Activated naive CD4-positive, alpha-beta T cell treated with anti-CD3 and anti-CD28 coated beads, Interleukin-2, amount 50 U/mL, for 24 hours (primary cell): Measurements from ENCODE around the gene ZDHHC4.
"Not testable (repeated sequence)": the region's sequence is repeated elsewhere in the genome, so short reads cannot be mapped to it uniquely, and the experiment has no call there.

Experiments
- H3K27ac Mint-ChIP-seq: one replicate; pipeline ENCODE4 v1.8.0; 2021; ENCODE audit warnings: mild to moderate bottlenecking, mixed read lengths
- H3K27me3 Mint-ChIP-seq: one replicate; pipeline ENCODE4 v1.8.0; 2021; ENCODE audit warnings: mixed read lengths
- H3K36me3 Mint-ChIP-seq: one replicate; pipeline ENCODE4 v1.8.0; 2021; ENCODE audit warnings: mixed read lengths
- H3K4me1 Mint-ChIP-seq: one replicate; pipeline ENCODE4 v1.8.0; 2021; ENCODE audit warnings: mixed read lengths
- H3K4me3 Mint-ChIP-seq: one replicate; pipeline ENCODE4 v1.8.0; 2021; ENCODE audit warnings: mild to moderate bottlenecking, mixed read lengths
- H3K9me3 Mint-ChIP-seq: one replicate; pipeline ENCODE4 v1.8.0; 2021; ENCODE audit warnings: mixed read lengths

ZDHHC4 gene

GRCh38 chr7:6578114-6579084, 1.1 kb downstream of the ZDHHC4 start:
- peak overlapping the region; percentile 90 for H3K4me3 Mint-ChIP-seq
- no peaks in the 10 kb centered on the region for H3K27me3 Mint-ChIP-seq
- H3K36me3 Mint-ChIP-seq: peaks cover 3% of the 10 kb centered on the region
- no peaks in the 10 kb centered on the region for H3K9me3 Mint-ChIP-seq
- H3K4me1 Mint-ChIP-seq: peaks cover 15% of the 10 kb centered on the region
- H3K27ac Mint-ChIP-seq: peak overlapping the region; percentile 93

DNA sequence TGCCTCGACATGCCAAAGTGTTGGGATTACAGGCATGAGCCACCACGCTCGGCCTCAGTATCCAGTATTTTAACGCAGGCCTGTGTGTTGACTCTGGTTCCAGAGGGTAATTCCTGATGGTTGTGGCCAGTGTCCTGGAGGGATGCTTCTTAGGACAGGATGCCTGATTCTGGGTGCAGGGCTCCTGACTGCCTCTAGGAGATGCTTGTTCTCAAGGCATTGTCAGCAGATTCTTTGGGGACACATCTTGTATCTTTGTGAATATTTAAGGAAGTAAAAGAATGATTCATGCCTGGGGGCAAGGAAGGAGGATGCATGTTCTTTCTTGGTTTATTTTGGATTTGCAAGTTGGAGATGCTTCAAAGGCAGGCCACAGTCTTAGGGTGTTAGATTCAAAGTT, 2.2 kb downstream of the ZDHHC4 start:
- Mint-ChIP-seq H3K4me3 (peak overlapping the region; percentile 90), H3K4me1 (peaks cover 15% of the 10 kb centered on the region), H3K27ac (peak overlapping the region; percentile 43), H3K27me3 (no peaks in the 10 kb centered on the region), H3K9me3 (no peaks in the 10 kb centered on the region), H3K36me3 (peaks cover 3% of the 10 kb centered on the region)

- H3K4me3 Mint-ChIP-seq, H3K27ac Mint-ChIP-seq, H3K9me3 Mint-ChIP-seq, H3K27me3 Mint-ChIP-seq: not testable (repeated sequence)
- Mint-ChIP-seq H3K4me1 (peaks cover 16% of the 10 kb centered on the region), H3K36me3 (peaks cover 10% of the 10 kb centered on the region)
Measured at GRCh38 chr7:6585746-6586432, 8.6 kb downstream of the ZDHHC4 start.

- Mint-ChIP-seq H3K4me3 (peak overlapping the region; percentile 15), H3K36me3 (peaks cover 17% of the 10 kb centered on the region)
Measured at GRCh38 chr7:6588566-6588965, 11.3 kb downstream of the ZDHHC4 start.

DNA sequence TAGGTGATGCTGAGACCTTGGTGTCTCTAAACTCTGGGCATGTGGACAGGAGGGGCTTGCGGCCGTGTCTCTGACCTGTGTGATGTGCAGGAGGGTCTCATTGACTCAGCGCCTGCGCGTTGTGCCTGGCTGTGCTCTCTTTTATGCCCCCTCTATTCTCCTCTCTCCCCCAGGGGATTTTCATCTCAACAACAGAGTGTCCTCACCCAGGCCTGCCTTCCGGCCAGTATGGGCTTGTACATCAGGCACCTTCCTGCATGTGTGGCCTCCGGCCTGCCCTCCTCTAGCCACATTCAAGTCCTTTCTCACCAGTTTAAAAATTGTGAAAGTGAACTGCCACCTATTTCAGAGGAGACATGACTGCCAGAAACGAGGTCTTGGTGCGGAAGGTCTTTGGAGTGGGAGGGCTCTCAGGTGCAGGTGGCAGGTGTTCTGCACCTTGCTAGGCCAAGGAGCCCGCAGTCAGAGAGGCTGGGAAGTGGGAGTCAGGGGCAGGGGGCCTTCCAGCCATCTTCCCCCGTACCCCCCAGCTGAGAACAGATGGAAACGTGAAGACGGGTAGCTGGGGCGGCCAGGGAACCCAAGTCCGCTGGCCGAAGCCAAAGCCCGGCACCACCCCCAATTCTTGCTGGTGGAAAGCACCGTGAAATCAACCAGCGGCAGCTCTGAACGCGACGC, 12.0 kb downstream of the ZDHHC4 start:
- Mint-ChIP-seq H3K4me1 (peaks cover 25% of the 10 kb centered on the region), H3K4me3 (peak overlapping the region; percentile 81), H3K27ac (peak overlapping the region; percentile 95), H3K27me3 (no peaks in the 10 kb centered on the region), H3K36me3 (peaks cover 17% of the 10 kb centered on the region), H3K9me3 (no peaks in the 10 kb centered on the region)

More at GRCh38 chr7:6588566-6588965, 11.3 kb downstream of the ZDHHC4 start:
- Mint-ChIP-seq H3K9me3 (no peaks in the 10 kb centered on the region), H3K27me3 (no peaks in the 10 kb centered on the region), H3K27ac (peak overlapping the region; percentile 70), H3K4me1 (peaks cover 25% of the 10 kb centered on the region)

- Mint-ChIP-seq H3K36me3 (peaks cover 17% of the 10 kb centered on the region), H3K9me3 (no peaks in the 10 kb centered on the region), H3K27ac (peak within 1 kb of the TSS; percentile 96), H3K4me3 (peak within 1 kb of the TSS; percentile 98), H3K4me1 (peaks cover 25% of the 10 kb centered on the region), H3K27me3 (no peaks in the 10 kb centered on the region)
Measured at GRCh38 chr7:6589829-6590644, 12.8 kb downstream of the ZDHHC4 start, which contains the start of gene INTS15. Gene INTS15 (plus strand): TSS chr7:6590021. CDS start chr7:6590284, 263 bp downstream.

DNA sequence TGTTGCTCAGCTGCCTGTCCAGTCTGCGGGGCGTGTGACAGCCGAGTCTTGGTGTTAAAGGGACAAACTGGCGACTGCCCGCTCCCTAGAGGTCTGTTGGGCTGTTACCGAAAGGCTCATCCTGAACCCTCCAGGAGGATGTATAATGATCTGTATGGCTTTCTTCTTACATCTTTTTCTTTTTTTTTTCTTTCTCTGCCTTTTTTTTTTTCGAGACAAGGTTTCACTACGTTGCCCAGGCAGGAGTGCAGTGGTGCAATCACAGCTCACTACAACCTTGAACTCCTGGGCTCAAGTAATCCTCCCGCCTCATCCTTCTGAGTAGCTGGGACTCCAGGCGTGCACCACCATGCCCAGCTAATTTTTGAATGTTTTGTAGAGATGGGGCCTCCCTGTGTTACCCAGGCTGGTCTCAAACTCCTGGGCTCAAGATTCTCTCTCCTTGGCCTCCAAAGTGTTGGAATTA, 13.4 kb downstream of the ZDHHC4 start:
- H3K36me3 Mint-ChIP-seq: peaks cover 19% of the 10 kb centered on the region

GRCh38 chr7:6600093-6600492, 22.8 kb downstream of the ZDHHC4 start:
- no peak overlapping the region for H3K27ac Mint-ChIP-seq
- H3K36me3 Mint-ChIP-seq: peaks cover 12% of the 10 kb centered on the region
- no peaks in the 10 kb centered on the region for H3K27me3 Mint-ChIP-seq
- H3K4me3 Mint-ChIP-seq: no peak overlapping the region
- H3K4me1 Mint-ChIP-seq: peaks cover 7% of the 10 kb centered on the region
- no peaks in the 10 kb centered on the region for H3K9me3 Mint-ChIP-seq

More for the DNA sequence above, 13.4 kb downstream of the ZDHHC4 start:
- peak overlapping the region; percentile 96 for H3K27ac Mint-ChIP-seq
- no peaks in the 10 kb centered on the region for H3K27me3 Mint-ChIP-seq
- H3K9me3 Mint-ChIP-seq: no peaks in the 10 kb centered on the region
- H3K4me3 Mint-ChIP-seq: peak overlapping the region; percentile 98
- H3K4me1 Mint-ChIP-seq: peaks cover 25% of the 10 kb centered on the region

- Mint-ChIP-seq H3K36me3 (peaks cover 3% of the 10 kb centered on the region), H3K4me3 (no peak overlapping the region), H3K9me3 (no peaks in the 10 kb centered on the region), H3K4me1 (peaks cover 7% of the 10 kb centered on the region), H3K27me3 (no peaks in the 10 kb centered on the region), H3K27ac (peak overlapping the region; percentile 60)
Measured at GRCh38 chr7:6604458-6604857, 27.2 kb downstream of the ZDHHC4 start.

DNA sequence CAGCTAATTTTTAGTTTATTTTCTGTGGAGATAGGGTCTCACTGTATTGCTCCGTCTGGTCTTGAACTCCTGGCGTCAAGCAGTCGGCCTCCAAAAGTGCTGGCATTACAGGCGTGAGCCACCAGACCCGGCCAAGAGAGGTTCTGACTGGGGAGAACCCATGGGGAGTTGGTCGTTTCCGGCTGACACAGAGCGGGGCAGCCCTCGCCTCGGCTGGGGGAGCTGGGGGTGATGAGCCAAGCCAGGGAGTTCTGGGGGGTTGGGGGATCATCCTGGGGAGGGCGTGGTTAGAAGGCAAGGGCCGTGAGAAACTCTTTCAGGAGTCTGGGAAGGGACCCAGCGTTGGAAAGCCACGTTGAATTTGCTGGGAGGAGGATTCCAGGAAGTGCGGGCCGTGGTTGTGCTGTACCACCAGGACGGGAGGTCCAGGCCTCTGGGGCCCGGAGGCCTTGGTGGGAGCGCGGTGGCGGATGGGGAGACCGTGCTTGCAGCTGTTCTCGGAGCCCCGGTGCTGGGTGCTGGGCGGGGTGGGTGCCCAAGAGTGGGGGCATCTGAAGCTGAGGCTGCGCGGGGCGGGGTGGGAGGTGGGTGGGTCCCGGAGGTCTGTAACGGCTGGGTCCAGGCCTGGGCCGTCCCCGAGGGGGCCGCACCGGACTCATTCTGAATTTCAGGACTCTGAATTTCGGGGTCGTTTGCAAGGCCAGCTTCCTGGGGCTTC, 29.8 kb downstream of the ZDHHC4 start:
- no peaks in the 10 kb centered on the region for H3K27me3 Mint-ChIP-seq
- no peak overlapping the region for H3K27ac Mint-ChIP-seq
- no peaks in the 10 kb centered on the region for H3K36me3 Mint-ChIP-seq
- H3K9me3 Mint-ChIP-seq: no peaks in the 10 kb centered on the region
- peaks cover 8% of the 10 kb centered on the region for H3K4me1 Mint-ChIP-seq
- no peak overlapping the region for H3K4me3 Mint-ChIP-seq

DNA sequence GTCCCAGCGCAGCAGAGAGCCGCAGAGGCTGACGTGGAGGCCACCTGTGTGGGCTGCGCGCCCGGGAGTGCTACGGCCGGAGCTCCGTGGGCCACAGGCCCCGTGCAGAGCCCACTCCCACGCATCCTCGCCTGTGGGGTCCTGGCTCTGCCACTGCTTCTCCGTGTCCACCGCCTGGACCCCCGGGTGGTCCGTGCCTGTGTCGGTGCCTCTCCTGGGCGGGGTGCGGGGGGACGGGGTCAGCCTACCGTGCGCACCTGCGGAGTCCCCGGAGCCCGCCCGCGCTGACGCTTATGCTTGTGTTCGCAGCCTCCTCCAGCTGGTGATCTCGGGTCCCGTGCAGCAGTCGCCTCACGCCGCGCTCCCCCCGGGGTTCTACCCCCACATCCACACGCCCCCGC, 30.4 kb downstream of the ZDHHC4 start:
- no peaks in the 10 kb centered on the region for H3K36me3 Mint-ChIP-seq
- no peaks in the 10 kb centered on the region for H3K9me3 Mint-ChIP-seq
- no peak overlapping the region for H3K27ac Mint-ChIP-seq
- H3K27me3 Mint-ChIP-seq: no peaks in the 10 kb centered on the region
- peaks cover 7% of the 10 kb centered on the region for H3K4me1 Mint-ChIP-seq
- H3K4me3 Mint-ChIP-seq: no peak overlapping the region

- Mint-ChIP-seq H3K27ac (no peak overlapping the region), H3K4me1 (peaks cover 7% of the 10 kb centered on the region), H3K4me3 (no peak overlapping the region), H3K27me3 (no peaks in the 10 kb centered on the region), H3K36me3 (no peaks in the 10 kb centered on the region), H3K9me3 (no peaks in the 10 kb centered on the region)
Measured at GRCh38 chr7:6608081-6608480, 30.8 kb downstream of the ZDHHC4 start.

- H3K36me3 Mint-ChIP-seq: no peaks in the 10 kb centered on the region
- H3K27ac Mint-ChIP-seq: no peak overlapping the region
Measured at GRCh38 chr7:6608794-6609193, 31.5 kb downstream of the ZDHHC4 start.

DNA sequence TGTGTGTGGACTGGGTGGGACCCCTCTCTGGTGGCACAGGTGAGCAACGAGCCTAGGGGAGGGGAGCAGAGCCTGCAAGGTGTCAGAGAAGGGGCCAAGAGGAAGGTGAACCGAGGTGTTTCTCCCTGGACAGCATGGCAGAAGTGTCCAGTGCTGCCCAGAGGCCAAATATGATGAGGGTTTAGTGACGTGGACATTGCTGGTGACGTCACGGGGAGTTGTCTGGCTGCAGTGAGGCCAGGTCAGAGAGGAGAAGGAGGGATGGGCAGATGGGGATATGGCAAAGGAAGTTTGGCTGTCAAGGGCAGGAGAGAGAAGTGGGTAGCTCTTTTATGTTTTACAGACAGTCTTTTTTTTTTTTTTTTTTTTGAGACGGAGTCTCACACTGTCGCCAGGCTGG, 35.6 kb downstream of the ZDHHC4 start:
- H3K9me3 Mint-ChIP-seq: no peaks in the 10 kb centered on the region
- H3K36me3 Mint-ChIP-seq: no peaks in the 10 kb centered on the region
- no peak overlapping the region for H3K4me3 Mint-ChIP-seq
- H3K27ac Mint-ChIP-seq: no peak overlapping the region
- no peaks in the 10 kb centered on the region for H3K27me3 Mint-ChIP-seq
- peaks cover 16% of the 10 kb centered on the region for H3K4me1 Mint-ChIP-seq

More at GRCh38 chr7:6608794-6609193, 31.5 kb downstream of the ZDHHC4 start:
- Mint-ChIP-seq H3K9me3 (no peaks in the 10 kb centered on the region), H3K27me3 (no peaks in the 10 kb centered on the region), H3K4me3 (no peak overlapping the region), H3K4me1 (peaks cover 7% of the 10 kb centered on the region)
